ENCODE data around the gene HNRNPA1L2. TPM values are rescaled to one million over a fixed set of nuclear protein-coding genes. Genes with fewer than 3 reads are reported as not detected.
"Not testable (repeated sequence)": the region's sequence is repeated elsewhere in the genome, so short reads cannot be mapped to it uniquely, and the experiment has no call there.

Gene HNRNPA1L2
- total and polyA plus RNA-seq, 12 donors, result 1.7 to 9.1 (median 3.5) TPM

GRCh38 chr13:52669677-52670076 is 27.4 kb downstream of the HNRNPA1L2 start:
- Histone ChIP-seq H3K9me3 (no peaks in the 10 kb centered on the region), H3K4me1 (peaks cover 0 to 9% (median 0%) of the 10 kb centered on the region in 9 donors), H3K27me3 (no peaks in the 10 kb centered on the region), H3K36me3 (peaks cover 0 to 96% (median 25%) of the 10 kb centered on the region in 9 donors), H3K27ac (no peak overlapping the region), H3K4me3 (no peak overlapping the region)
- no peak for ATAC-seq
- DNase-seq, result no peak
- intact Hi-C loops (cut with DNase I), result loop anchor here in 3 of 10 donors (5.0 to 10.0 kb wide), 2 partner anchors 135 to 677 kb away; no protein-coding TSS in a partner anchor
- TF ChIP-seq, protein P1, sequence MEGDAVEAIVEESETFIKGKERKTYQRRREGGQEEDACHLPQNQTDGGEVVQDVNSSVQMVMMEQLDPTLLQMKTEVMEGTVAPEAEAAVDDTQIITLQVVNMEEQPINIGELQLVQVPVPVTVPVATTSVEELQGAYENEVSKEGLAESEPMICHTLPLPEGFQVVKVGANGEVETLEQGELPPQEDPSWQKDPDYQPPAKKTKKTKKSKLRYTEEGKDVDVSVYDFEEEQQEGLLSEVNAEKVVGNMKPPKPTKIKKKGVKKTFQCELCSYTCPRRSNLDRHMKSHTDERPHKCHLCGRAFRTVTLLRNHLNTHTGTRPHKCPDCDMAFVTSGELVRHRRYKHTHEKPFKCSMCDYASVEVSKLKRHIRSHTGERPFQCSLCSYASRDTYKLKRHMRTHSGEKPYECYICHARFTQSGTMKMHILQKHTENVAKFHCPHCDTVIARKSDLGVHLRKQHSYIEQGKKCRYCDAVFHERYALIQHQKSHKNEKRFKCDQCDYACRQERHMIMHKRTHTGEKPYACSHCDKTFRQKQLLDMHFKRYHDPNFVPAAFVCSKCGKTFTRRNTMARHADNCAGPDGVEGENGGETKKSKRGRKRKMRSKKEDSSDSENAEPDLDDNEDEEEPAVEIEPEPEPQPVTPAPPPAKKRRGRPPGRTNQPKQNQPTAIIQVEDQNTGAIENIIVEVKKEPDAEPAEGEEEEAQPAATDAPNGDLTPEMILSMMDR (IDR thresholded peaks at IDR 0.05), result peak in 2 of 9 donors; percentile 11 to 23
- WGBS, 2 donors, result 79 to 90% methylated on average over 2 of the region's 2 CpGs

- no peaks in the 10 kb centered on the region for H3K9me3 ChIP-seq
- TF ChIP-seq, protein P1 (IDR thresholded peaks at IDR 0.05), result no peak
- no peak overlapping the region for H3K4me3 ChIP-seq
- no peak overlapping the region for H3K27ac ChIP-seq
- H3K36me3 ChIP-seq, result peaks cover 0 to 97% (median 24%) of the 10 kb centered on the region in 9 donors
- intact Hi-C loops (cut with DNase I), result loop anchor here in 1 of 10 donors (5.0 kb wide), 1 partner anchor 678 kb away; no protein-coding TSS in a partner anchor
- DNase-seq (no peak), ATAC-seq (no peak)
- WGBS, 2 donors, result 98% methylated on average over 8 of the region's 8 CpGs
- no peaks in the 10 kb centered on the region for H3K27me3 ChIP-seq
- H3K4me1 ChIP-seq, result peaks cover 0 to 13% (median 0%) of the 10 kb centered on the region in 9 donors
Observed at GRCh38 chr13:52670726-52671125, 28.5 kb downstream of the HNRNPA1L2 start.

DNA sequence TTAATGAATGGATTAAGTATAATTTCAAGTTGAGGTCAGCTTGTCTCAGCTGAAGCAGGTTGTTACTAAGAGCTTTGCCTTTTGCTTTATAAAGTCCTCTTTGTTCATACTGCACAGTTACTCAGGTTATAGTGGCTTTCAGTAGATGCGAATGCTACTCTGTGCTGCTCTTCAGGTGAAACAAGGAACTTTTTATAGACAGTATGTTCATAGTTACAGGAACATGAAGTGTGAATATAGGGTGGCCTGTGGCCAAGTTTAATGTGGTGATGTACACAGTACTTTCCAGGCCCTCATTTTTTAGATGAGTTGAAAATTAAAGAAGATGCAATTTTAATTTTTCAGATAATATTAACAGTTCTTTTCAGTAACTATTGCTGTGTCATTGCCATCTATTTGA is 31.2 kb downstream of the HNRNPA1L2 start:
- TF ChIP-seq, protein P1 (IDR thresholded peaks at IDR 0.05), result no peak
- H3K4me3 ChIP-seq, result no peak overlapping the region
- ATAC-seq, result no peak
- H3K9me3 ChIP-seq, result no peaks in the 10 kb centered on the region
- H3K27me3 ChIP-seq, result no peaks in the 10 kb centered on the region
- 90 to 95% methylated on average over 1 of the region's 1 CpG for WGBS, 2 donors
- H3K36me3 ChIP-seq, result peaks cover 0 to 97% (median 6%) of the 10 kb centered on the region in 9 donors
- DNase-seq, result no peak
- H3K27ac ChIP-seq, result no peak overlapping the region
- intact Hi-C loops (cut with DNase I), result loop anchor here in 1 of 10 donors (5.0 kb wide), 1 partner anchor 681 kb away; no protein-coding TSS in a partner anchor
- H3K4me1 ChIP-seq, result peaks cover 0 to 14% (median 0%) of the 10 kb centered on the region in 9 donors

DNA sequence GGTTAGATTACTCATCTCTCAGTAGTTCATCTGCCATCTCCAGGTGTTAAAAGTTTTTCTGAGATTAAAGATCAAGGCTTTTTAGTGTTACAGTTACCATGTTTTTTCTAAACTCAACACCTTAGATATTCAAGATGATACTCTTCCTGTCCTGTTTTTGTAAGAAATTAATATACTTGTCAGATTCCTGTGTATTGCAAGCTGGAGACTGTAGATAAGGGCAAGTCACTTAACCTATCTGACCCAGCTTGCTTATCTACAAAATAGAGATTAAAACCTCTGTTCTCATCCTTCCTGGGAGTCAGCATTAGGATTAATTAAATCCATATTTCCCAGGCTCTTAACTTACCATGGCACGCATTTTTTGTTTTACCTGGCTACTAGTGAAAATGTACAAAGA is 35.6 kb downstream of the HNRNPA1L2 start:
- DNase-seq (no peak), ATAC-seq (no peak)
- H3K27ac ChIP-seq, result no peak overlapping the region
- H3K36me3 ChIP-seq, result peaks cover 0 to 97% (median 30%) of the 10 kb centered on the region in 9 donors
- no peaks in the 10 kb centered on the region for H3K9me3 ChIP-seq
- intact Hi-C loops (cut with DNase I), result no loop called here
- 90 to 95% methylated on average over 1 of the region's 1 CpG for WGBS, 2 donors
- TF ChIP-seq, protein P1 (IDR thresholded peaks at IDR 0.05), result no peak
- H3K4me1 ChIP-seq, result peaks cover 0 to 5% (median 0%) of the 10 kb centered on the region in 9 donors
- H3K27me3 ChIP-seq, result no peaks in the 10 kb centered on the region
- no peak overlapping the region for H3K4me3 ChIP-seq

DNA sequence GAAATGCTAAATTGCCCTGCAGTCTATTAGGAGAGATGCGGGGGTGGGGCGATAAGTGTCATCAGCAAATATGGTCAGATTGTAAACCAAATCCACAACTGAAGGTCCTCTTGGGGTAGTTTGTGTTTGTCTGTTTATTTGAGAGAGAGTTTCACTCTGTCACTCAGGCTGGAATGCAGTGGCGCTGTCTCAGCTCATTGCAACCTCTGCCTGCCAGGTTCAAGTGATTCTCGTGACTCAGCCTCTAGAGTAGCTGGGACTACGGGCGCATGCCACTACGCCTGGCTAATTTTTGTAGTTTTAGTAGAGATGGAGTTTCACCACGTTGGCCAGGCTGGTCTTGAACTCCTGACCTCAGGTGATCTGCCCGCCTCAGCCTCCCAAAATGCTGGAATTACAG is 43.6 kb downstream of the HNRNPA1L2 start:
- H3K36me3 ChIP-seq, result peaks cover 0 to 98% (median 36%) of the 10 kb centered on the region in 9 donors
- not testable (repeated sequence) for H3K9me3 ChIP-seq, H3K4me3 ChIP-seq, DNase-seq, H3K27ac ChIP-seq, H3K27me3 ChIP-seq, ATAC-seq, H3K4me1 ChIP-seq
- WGBS, 2 donors, result 77 to 95% methylated on average over 9 of the region's 9 CpGs
- intact Hi-C loops (cut with DNase I), result loop anchor here in 1 of 10 donors (10.0 kb wide), 1 partner anchor 119 kb away; no protein-coding TSS in a partner anchor

All from heart right ventricle (tissue), 16 donors.